Measurements from ENCODE around the gene AK9. TPM values are rescaled to one million over a fixed set of nuclear protein-coding genes. Genes with fewer than 3 reads are reported as not detected.
A peak's percentile ranks its signal among the peaks of the same experiment; 100 is the strongest.

Gene AK9
- total and polyA plus RNA-seq, 2 of the 8 experiments (the other 6 are each of a cell fraction or from before 2014, with no cell fraction given) = 1.8 to 2.2 TPM

- Histone ChIP-seq H3K4me2 (ENCODE audit: insufficient read depth in 1 of 2, low read depth in 2 of 2, low read length in 2 of 2) (no peak overlapping the region), H3K79me1 (ENCODE audit: low read depth, low read length) (no peaks in the 10 kb centered on the region), H3K27ac (ENCODE audit: low read depth, low read length) (no peak overlapping the region), H2BK15ac (ENCODE audit: low read length) (no peak overlapping the region), H2BK120ac (replicated peaks; ENCODE audit: low read depth, low read length) (no peak overlapping the region), H3K56ac (replicated peaks; ENCODE audit: insufficient read length, low read depth, low read length) (no peak overlapping the region), H3K4me3 (ENCODE audit: extremely low read depth in 1 of 4, insufficient read depth in 2 of 4, low read depth in 3 of 4, low read length in 4 of 4) (no peak overlapping the region), H2AFZ (ENCODE audit: low read length) (peak overlapping the region; percentile 26; the same call in 1 of the 2 replicates), H3K23ac (ENCODE audit: insufficient read length) (no peak overlapping the region), H4K8ac (ENCODE audit: extremely low read depth, insufficient read depth, low read length) (no peak overlapping the region), H3K79me2 (ENCODE audit: control insufficient read depth in 1 of 2, insufficient read depth in 2 of 2, low read length in 2 of 2) (no peaks in the 10 kb centered on the region), H2BK5ac (ENCODE audit: low read depth, low read length) (no peak overlapping the region), H3K9me3 (ENCODE audit: insufficient read depth in 2 of 2, low read depth in 1 of 2, low read length in 1 of 2) (peaks cover 4 to 11% of the 10 kb centered on the region in 2 experiments; a peak in 3 of 4 replicates), H3K4me1 (replicated peaks in 1 of 4; ENCODE audit: control insufficient read depth in 3 of 4, insufficient read depth in 4 of 4, low read length in 3 of 4) (no peaks in the 10 kb centered on the region), H4K20me1 (replicated peaks in 1 of 2; ENCODE audit: control insufficient read depth in 1 of 2, insufficient read depth in 2 of 2, low read length in 2 of 2) (no peaks in the 10 kb centered on the region), H2BK12ac (ENCODE audit: low read depth, low read length) (no peak overlapping the region), H3K14ac (ENCODE audit: insufficient read length) (no peak overlapping the region), H2AK5ac (ENCODE audit: low read depth, low read length) (no peak overlapping the region), H3K36me3 (ENCODE audit: control insufficient read depth in 2 of 4, insufficient read depth in 4 of 4, low read length in 3 of 4) (no peaks in the 10 kb centered on the region; a peak in 1 of 8 replicates), H3K23me2 (ENCODE audit: low read depth, low read length) (no peaks in the 10 kb centered on the region), H3K18ac (ENCODE audit: extremely low read depth, low read length) (no peak overlapping the region), H2BK20ac (ENCODE audit: low read length) (no peak overlapping the region), H3K4ac (replicated peaks; ENCODE audit: insufficient read length, low read depth, low read length) (no peak overlapping the region), H3K27me3 (replicated peaks in 1 of 4; ENCODE audit: control insufficient read depth in 3 of 4, extremely low read depth in 1 of 4, insufficient read depth in 3 of 4, low read length in 3 of 4) (no peaks in the 10 kb centered on the region; a peak in 1 of 7 replicates), H4K91ac (replicated peaks; ENCODE audit: insufficient read length, low read length) (no peak overlapping the region), H4K5ac (ENCODE audit: insufficient read length, low read depth, low read length) (no peak overlapping the region), H3K9ac (replicated peaks in 1 of 4; ENCODE audit: extremely low read depth in 1 of 4, low read depth in 3 of 4, low read length in 3 of 4) (no peak overlapping the region)
- DNase-seq (ENCODE audit: low read depth in 1 of 2, low spot score in 2 of 2) (no peak), FAIRE-seq (no peak)
- CTCF ChIA-PET (ENCODE audit: partially characterized antibody) = interaction anchor here (1.9 kb wide), 1 partner anchor 10 kb away, joined by 15 read pairs; no protein-coding TSS in a partner anchor
- POLR2A ChIA-PET (ENCODE audit: partially characterized antibody) = no interaction called here
- 91% methylated on average over 2 of the region's 2 CpGs; no CpG with 5 or more reads in 1 of the 2 experiments for WGBS, 2 experiments (ENCODE audit: extremely low coverage in 1 of 2, insufficient coverage in 1 of 2, insufficient read length in 1 of 2, insufficient replicate concordance in 2 of 2, low coverage in 1 of 2, low lambda C conversion rate in 2 of 2, missing lambda C conversion rate in 1 of 2)
- TF ChIP-seq TCF12 (IDR thresholded peaks at IDR 0.05; ENCODE audit: low read depth, low read length) (no peak), RBBP5 (IDR thresholded peaks at IDR 0.05; ENCODE audit: borderline replicate concordance, low read depth, low read length) (no peak), POU5F1 (IDR thresholded peaks at IDR 0.05; ENCODE audit: low read depth, low read length) (no peak), SUZ12 (IDR thresholded peaks at IDR 0.05; ENCODE audit: low read length) (no peak), TAF1 (IDR thresholded peaks at IDR 0.05; ENCODE audit: low read depth, low read length) (no peak), HDAC6 (IDR thresholded peaks at IDR 0.05; ENCODE audit: low read depth, low read length) (no peak), EZH2 (IDR thresholded peaks at IDR 0.05; ENCODE audit: low read depth, low read length, severe bottlenecking) (no peak), SP4 (IDR thresholded peaks at IDR 0.05; ENCODE audit: low read length) (no peak), RAD21 (IDR thresholded peaks at IDR 0.05 in 1 of 2, conservative IDR thresholded peaks at IDR 0.05 in 1 of 2; ENCODE audit: low read depth in 2 of 2, low read length in 2 of 2) (no peak), RFX5 (IDR thresholded peaks at IDR 0.05; ENCODE audit: borderline replicate concordance, low read depth, low read length) (no peak), GABPA (IDR thresholded peaks at IDR 0.05; ENCODE audit: borderline replicate concordance, insufficient read depth, low read length) (no peak), SP2 (IDR thresholded peaks at IDR 0.05; ENCODE audit: low read length) (no peak), CTBP2 (IDR thresholded peaks at IDR 0.05; ENCODE audit: borderline replicate concordance, insufficient read depth, insufficient read length, low read length) (no peak), SIN3A (conservative IDR thresholded peaks at IDR 0.05 in 1 of 2, IDR thresholded peaks at IDR 0.05 in 1 of 2; ENCODE audit: low read depth in 1 of 2, low read length in 2 of 2) (no peak)
These were observed 84.6 kb downstream of the AK9 start for GRCh38 chr6:109606359-109606758.
